GM18867 (cell line): ENCODE data around the gene DOHH.

Experiments used
- ATAC-seq: cut with Tn5 transposase; IDR thresholded peaks from one replicate; pipeline ENCODE4 v1.9.1; 2021; ENCODE audit warnings: mild to moderate bottlenecking, moderate library complexity; ENCODE audit not compliant: unreplicated experiment

Gene DOHH

DNA sequence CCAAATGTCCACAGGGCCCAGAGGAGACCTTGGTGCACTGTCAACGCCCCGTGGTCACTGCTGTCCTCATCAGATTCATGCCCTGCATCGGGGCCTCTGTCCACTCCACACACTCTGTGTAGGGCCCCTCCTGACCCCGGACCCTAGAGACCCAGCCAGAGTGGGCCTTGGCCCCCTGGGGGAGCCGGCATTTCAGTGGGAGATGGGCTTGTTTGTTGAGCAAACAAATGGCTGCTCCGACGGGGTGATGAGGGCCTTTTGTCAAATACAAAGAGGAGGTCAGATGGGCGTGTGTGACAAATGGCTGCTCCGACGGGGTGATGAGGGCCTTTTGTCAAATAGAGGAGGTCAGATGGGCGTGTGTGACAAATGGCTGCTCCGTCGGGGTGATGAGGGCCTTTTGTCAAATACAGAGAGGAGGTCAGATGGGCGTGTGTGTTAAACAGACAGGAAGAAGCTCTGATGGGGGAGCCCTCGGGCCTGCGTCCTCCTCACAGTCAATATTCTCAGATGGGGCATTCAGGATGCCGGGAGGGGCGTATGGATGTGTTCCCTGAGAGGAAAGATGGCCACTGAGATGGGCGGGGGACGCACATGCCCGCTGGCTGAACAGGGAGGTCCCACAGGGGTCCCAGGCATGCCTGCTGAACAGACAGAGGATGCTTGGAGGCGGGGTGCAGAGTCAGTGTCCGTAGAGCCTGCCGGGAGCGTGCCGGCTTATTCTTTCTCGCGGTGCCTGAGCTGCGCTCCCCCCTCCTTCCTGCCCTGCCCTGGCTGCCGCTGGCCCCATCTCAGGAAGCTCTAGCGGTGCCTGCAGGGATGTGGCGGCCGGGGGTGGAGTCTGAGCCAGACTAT, 56.4 kb downstream of the DOHH start:
- no peak for ATAC-seq

DNA sequence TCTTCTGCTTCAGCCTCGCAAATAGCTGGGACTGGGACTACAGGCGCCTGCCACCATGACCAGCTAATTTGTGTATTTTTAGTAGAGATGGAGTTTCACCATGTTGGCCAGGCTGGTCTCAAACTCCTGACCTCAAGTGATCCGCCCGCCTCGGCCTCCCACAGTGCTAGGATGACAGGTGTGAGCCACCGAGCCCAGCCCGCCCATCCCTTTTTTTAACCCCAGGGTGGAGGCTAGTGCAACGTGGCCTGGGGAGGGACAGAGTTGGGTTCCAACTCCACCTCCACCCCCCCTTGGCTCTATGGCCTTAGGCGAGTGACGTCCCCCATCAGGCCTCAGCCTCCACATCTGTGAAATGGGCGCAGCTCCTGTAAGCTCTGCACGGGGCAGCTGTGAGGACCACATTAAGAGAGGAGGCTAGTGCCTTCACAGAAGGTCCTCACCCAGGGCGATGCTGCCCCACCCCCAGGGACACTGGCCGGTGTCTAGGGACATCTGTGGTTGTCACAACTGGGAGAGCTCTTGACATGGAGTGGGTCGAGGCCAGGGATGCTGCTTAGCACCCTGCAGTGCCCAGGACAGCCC, 57.9 kb downstream of the DOHH start:
- no peak for ATAC-seq

DNA sequence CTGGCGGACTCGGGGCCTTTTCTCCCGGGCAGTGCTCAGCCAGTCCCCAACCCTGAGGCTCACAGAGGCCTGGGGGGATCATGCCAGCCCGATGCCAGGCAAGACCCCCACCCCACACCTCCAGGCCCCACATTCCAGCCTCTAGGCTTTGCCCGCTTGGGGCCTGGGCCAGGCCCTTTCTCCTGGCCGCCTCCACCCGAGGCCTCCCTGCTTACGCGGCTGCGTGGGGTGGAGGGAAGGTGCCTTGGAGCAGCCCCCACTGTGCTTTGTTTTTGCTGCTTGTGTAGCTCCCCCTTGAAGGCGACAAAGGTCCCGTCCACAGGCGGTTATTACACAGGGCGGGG, 58.5 kb downstream of the DOHH start:
- ATAC-seq = no peak

DNA sequence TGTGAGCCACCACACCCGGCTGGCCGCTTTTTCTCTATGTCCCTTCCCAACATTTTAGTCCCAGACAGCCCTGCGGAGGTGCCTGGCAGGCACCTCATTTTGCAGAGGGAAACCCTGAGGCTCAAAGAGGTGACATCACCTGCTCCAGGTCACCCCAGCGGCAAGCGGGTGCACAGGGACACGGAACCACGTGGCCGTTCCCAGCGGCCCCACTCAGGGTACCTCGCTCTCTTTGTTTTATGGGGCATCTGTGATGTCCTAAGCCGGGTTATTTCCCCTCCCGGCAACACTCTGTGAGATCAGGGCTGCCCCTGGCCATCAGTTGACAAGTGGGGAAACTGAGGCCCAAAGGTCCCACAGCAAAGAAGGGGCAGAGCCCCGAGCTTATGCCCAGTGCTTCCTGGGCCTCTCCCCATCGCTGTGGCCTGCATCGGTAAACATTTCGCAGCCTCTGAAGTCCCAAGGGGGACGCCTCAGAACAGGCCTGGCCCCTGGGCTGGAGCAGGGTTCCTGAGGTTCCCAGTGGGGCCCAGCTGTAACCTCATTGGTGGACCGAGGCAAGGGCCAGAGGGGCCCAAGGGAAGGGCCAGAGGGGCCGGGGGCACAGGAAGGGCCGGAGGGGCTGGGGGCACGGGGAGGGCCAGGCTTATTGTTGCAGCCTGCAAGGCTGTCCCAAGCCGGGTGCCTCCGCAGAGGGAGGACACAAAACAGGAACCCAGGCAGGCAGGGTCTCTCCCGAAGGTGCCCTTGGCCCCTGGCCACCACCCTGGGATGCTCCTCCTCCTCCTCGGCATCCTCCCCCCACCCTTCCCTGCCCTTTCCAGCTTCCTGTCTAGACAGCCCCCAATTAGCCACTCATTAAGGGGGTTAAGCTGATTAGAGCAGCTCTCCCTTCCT, 59.1 kb downstream of the DOHH start:
- ATAC-seq = no peak
